RPMI8226 (cell line): ENCODE results near the gene IGFL3.

Experiments used
- DNase-seq: peaks from one replicate; pipeline ENCODE4 v3.0.0-alpha.2; 2015

Gene IGFL3

DNA sequence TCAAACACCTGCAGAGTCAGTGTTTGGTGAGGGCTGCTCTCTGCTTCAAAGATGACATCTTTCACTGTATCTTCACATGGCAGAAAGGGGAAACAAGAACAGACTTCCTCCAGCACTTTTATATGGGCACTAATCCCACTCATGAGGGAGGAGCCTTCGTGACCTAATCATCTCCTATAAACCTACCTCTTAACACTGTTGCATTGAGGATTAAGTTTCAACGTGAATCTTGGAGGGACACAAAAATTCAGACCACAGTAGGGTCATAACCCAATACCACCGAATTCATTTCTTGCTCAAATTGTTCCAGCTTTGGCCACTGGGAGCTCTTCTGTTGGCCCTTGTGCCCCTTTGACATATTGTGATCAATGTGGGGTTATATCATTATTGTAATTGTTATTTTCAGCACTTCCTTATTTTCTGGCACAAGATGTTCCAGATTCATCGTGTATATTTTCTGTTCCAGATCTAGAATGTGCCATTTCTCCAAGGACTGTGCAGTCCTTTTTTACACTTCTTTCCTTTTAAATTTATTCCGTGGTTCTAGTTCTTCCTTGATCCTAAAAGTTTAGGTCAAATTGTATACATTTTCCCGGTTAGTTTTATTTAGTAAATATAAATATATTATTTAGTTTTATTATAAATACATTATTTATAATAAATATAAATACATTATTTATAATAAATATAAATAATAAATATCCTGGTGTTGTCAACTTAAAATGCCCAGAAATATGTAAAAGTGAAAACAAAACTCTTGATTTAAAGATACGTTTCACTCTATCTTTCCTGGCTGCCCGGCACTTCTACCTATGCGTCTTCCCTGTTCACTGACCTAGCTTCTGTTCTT is 48.2 kb downstream of the IGFL3 start:
- DNase-seq: no peak

DNA sequence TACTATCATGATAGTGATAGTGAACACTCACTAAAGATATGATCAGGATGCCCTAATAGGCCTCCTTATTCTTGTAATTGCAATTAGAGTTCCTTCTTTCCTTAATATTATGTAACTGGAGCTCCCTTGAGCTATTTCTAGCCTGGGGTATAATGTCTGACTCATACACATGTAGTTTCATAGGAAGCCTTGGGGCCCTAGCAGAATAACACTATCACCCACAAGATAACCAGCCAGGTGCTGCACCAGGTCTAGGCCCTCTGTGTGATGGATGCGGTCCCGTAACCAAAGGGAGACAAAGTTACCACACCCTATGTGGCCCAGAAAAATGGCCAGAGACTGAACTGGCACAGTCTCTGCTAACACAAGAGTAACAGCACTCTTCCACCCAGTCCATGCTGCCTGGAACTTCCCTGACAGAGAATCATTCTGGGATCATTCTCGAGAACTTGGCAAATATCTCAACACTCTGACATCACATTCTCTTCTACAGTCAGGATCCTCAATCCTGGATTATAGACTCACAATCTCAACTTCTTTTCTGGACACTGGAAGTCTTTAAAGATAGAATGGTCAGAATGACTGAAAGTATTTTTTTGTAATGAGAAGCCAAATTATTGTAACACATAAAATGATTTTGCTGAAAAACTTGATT is 51.1 kb downstream of the IGFL3 start:
- DNase-seq: no peak
